Lung (tissue), 12 donors: Measurements from ENCODE around the gene HSD11B1. TPM values are rescaled to one million over a fixed set of nuclear protein-coding genes. Genes with fewer than 3 reads are reported as not detected.
A peak's percentile ranks its signal among the peaks of the same experiment; 100 is the strongest.
"Not testable (repeated sequence)": the region's sequence is repeated elsewhere in the genome, so short reads cannot be mapped to it uniquely, and the experiment has no call there.

Experiments
- ATAC-seq: fragments of 200-7000 bp; cut with Tn5 transposase; one replicate; pipeline ENCODE4 v1.9.1; 2020; ENCODE audit warnings: moderate number of reproducible peaks; ENCODE audit not compliant: insufficient read depth, low FRiP score
- DNase-seq, 3 donors: peaks; one replicate each; pipeline ENCODE4 v3.0.0-alpha.2; 2013 to 2017
- H3K27ac ChIP-seq, 2 donors: one replicate each; pipeline ENCODE4 v1.5.1; 2013; ENCODE audit warnings: mild to moderate bottlenecking in 2 of 2, moderate library complexity in 2 of 2, control low read depth in 1 of 2, inconsistent platforms in 1 of 2, low read depth in 1 of 2, low read length in 1 of 2
- H3K27me3 ChIP-seq, 3 donors: one replicate each; pipeline ENCODE4 v1.5.1; 2013; ENCODE audit warnings: low read length in 2 of 3; ENCODE audit not compliant: control insufficient read depth in 3 of 3, insufficient read depth in 3 of 3
- H3K36me3 ChIP-seq, 4 donors: one replicate each; pipeline ENCODE4 v1.5.1; 2013; ENCODE audit warnings: low read length in 4 of 4, mild to moderate bottlenecking in 1 of 4, moderate library complexity in 1 of 4; ENCODE audit not compliant: control insufficient read depth in 4 of 4, insufficient read depth in 4 of 4
- H3K4me1 ChIP-seq, 5 donors: one replicate each; pipeline ENCODE4 v1.5.1; 2013; ENCODE audit warnings: low read length in 5 of 5, mild to moderate bottlenecking in 2 of 5, moderate library complexity in 1 of 5; ENCODE audit not compliant: control insufficient read depth in 5 of 5, insufficient read depth in 5 of 5
- H3K4me3 ChIP-seq: one replicate; pipeline ENCODE4 v1.5.1; 2013; ENCODE audit warnings: mild to moderate bottlenecking, control low read depth, moderate library complexity
- H3K9ac ChIP-seq, 2 donors: one replicate each; pipeline ENCODE4 v1.5.1; 2013; ENCODE audit warnings: low read length in 2 of 2, control low read depth in 1 of 2; ENCODE audit not compliant: insufficient read depth in 1 of 2
- H3K9me3 ChIP-seq, 4 donors: one replicate each; pipeline ENCODE4 v1.5.1; 2013; ENCODE audit warnings: low read length in 3 of 4, mild to moderate bottlenecking in 1 of 4, moderate library complexity in 1 of 4; ENCODE audit not compliant: control insufficient read depth in 4 of 4, insufficient read depth in 3 of 4
- WGBS, 2 donors: extraction: QIAGEN DNeasy Blood & Tissue Kit; methylation state at CpG; one replicate each; pipeline ENCODE4 v1.1.7; 2013; 5-methylcytosine and 5-hydroxymethylcytosine counted together
- polyA plus RNA-seq, 2 donors: library from polyadenylated mRNA; stranded (reverse); fragments of 200-250 nt; gene quantifications; one replicate each; pipeline ENCODE4 v1.2.1, GENCODE V29; 2013
- total RNA-seq, 2 donors: library from RNA; depleted of rRNA in 1 of 2; stranded (reverse); fragments of >200 nt in 1 of 2; gene quantifications; one replicate each; pipeline ENCODE4 v1.2.1, GENCODE V29; 2014 to 2021
- TF ChIP-seq, protein P1 (sequence below): IDR thresholded peaks from 2 replicates; pipeline ENCODE4 v1.5.1; 2012; ENCODE audit warnings: mild to moderate bottlenecking; ENCODE audit errors: control extremely low read depth, extremely low read depth
- donor health status: control.
- donor health status: control.
- donor health status: Bipolar disorder and iron deficiency.
- donor health status: healthy.
- donor health status: DM: yes; HTN: yes; CAD: no.

The HSD11B1 gene
- total and polyA plus RNA-seq, 4 donors = 6.5 to 74.6 (median 25.4) TPM

DNA sequence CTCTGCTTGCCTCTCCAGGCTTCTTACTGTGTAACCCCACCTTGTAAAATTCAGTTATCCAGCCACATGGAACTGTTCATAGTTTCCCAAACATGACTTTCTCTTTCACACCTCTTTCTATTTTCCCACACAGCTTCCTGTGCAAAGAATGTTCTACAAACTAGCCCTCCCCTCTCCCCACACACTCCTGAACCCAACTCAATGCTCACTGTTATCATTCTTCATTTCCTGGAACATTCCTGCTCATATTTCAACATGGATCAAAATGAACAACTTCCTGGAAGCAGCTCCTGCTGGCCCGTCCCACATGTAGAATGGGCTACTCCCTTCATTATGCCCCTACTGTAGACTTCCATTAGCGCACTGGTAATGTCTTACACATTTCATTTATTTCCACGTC is 7.5 kb upstream of the HSD11B1 start:
- Histone ChIP-seq H3K9me3 (no peaks in the 10 kb centered on the region), H3K4me1 (peaks cover 0 to 9% (median 2%) of the 10 kb centered on the region in 5 donors), H3K27ac (no peak overlapping the region), H3K36me3 (no peaks in the 10 kb centered on the region), H3K27me3 (peaks cover 0 to 4% (median 0%) of the 10 kb centered on the region in 3 donors), H3K4me3 (no peak overlapping the region), H3K9ac (no peak overlapping the region)
- TF ChIP-seq, protein P1, sequence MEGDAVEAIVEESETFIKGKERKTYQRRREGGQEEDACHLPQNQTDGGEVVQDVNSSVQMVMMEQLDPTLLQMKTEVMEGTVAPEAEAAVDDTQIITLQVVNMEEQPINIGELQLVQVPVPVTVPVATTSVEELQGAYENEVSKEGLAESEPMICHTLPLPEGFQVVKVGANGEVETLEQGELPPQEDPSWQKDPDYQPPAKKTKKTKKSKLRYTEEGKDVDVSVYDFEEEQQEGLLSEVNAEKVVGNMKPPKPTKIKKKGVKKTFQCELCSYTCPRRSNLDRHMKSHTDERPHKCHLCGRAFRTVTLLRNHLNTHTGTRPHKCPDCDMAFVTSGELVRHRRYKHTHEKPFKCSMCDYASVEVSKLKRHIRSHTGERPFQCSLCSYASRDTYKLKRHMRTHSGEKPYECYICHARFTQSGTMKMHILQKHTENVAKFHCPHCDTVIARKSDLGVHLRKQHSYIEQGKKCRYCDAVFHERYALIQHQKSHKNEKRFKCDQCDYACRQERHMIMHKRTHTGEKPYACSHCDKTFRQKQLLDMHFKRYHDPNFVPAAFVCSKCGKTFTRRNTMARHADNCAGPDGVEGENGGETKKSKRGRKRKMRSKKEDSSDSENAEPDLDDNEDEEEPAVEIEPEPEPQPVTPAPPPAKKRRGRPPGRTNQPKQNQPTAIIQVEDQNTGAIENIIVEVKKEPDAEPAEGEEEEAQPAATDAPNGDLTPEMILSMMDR = no peak
- no peak for DNase-seq
- peak; percentile 32 for ATAC-seq
- 78 to 86% methylated on average over 3 of the region's 3 CpGs for WGBS, 2 donors

DNA sequence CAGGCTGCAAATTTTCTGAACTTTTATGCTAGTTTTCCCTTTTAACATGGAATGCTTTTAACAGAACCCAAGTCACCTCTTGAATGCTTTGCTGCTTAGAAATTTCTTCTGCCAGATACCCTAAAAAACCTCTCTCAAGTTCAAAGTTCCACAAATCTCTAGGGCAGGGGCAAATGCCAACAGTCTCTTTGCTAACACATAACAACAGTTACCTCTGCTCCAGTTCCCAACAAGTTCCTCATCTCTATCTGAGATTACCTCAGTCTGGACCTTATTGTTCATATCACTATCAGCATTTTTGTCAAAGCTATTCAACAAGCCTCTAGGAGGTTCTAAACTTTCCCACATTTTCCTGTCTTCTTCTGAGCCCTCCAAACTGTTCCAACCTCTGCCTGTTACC is 4.0 kb upstream of the HSD11B1 start:
- H3K4me1 ChIP-seq = peaks cover 0 to 14% (median 0%) of the 10 kb centered on the region in 5 donors
- DNase-seq, H3K36me3 ChIP-seq, H3K9ac ChIP-seq, H3K4me3 ChIP-seq, H3K27me3 ChIP-seq, ATAC-seq, H3K9me3 ChIP-seq, H3K27ac ChIP-seq: not testable (repeated sequence)

DNA sequence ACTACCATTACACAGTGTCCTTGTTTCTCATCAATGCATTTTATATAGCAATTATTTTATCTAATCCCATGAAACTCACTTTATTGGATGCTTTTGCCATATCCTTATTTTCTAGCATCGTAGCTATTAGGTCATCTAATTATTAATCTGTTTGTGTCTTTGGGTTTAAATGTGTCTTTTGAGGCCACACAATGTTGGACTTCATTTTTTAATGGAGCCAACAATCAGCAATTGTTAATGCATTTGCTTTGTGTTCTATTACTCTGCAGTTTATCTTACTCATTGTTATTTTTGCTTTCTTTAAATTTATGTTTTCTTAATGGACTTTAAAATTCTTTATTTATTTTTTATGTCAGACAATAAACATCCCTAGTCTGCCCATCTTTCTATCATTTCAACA is 1.8 kb upstream of the HSD11B1 start:
- no peak overlapping the region for H3K27ac ChIP-seq
- no peak for DNase-seq
- WGBS, 2 donors = 76 to 94% methylated on average over 1 of the region's 1 CpG
- peaks cover 0 to 2% (median 0%) of the 10 kb centered on the region in 4 donors for H3K36me3 ChIP-seq
- H3K9me3 ChIP-seq = no peaks in the 10 kb centered on the region
- H3K27me3 ChIP-seq = no peaks in the 10 kb centered on the region
- ATAC-seq = no peak
- TF ChIP-seq, protein P1 = no peak
- no peak overlapping the region for H3K9ac ChIP-seq
- H3K4me1 ChIP-seq = peaks cover 0 to 10% (median 0%) of the 10 kb centered on the region in 5 donors
- no peak overlapping the region for H3K4me3 ChIP-seq

DNA sequence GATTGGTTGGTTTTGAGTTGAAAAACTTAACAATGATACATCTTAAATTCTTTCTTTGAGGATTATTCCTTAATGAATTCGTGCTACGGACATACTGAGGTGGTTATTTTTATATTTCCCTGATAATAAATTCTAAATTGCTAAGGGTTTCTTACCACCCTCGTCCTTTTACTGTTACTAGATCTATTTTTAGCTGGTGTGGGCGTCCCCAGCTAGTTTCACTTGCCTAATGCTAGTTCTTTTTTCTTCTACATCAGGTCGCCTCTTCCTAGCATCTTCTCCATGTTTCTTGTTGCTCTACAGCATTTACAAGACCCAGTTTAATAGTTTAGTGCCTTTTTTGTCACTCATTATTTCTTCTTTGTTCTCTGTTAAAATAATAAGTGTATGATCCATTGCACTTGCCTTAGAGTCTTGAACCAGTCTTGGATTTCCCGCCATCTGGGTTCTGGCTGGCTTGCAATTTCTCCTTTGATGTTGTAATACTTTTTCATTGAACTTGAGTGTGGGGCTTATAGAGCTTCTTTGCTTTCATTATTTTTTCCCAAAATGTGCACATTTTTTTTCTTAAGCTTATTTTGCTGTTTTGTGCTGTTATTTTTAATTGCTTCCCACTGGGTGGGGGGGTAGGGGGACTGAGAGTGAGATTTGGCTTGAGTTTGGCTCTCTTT is 677 bp upstream of the HSD11B1 start:
- Histone ChIP-seq H3K9me3 (no peaks in the 10 kb centered on the region), H3K27me3 (no peaks in the 10 kb centered on the region), H3K4me3 (no peak overlapping the region), H3K27ac (no peak overlapping the region), H3K9ac (no peak overlapping the region), H3K36me3 (peaks cover 0 to 2% (median 0%) of the 10 kb centered on the region in 4 donors), H3K4me1 (peaks cover 0 to 10% (median 0%) of the 10 kb centered on the region in 5 donors)
- DNase-seq = peak in 2 of 3 donors; percentile 31 to 66
- TF ChIP-seq, protein P1 = no peak
- WGBS, 2 donors = 54 to 73% methylated on average over 6 of the region's 6 CpGs
- ATAC-seq = no peak
